PC-3 (cell line): ENCODE results near the gene ADAMTSL5. TPM values are rescaled to one million over a fixed set of nuclear protein-coding genes. Genes with fewer than 3 reads are reported as not detected.

Experiments used
- ATAC-seq: fragments of 200-7000 bp; cut with Tn5 transposase; 2 replicates; pipeline ENCODE4 v1.9.1; 2020; ENCODE audit warnings: mild to moderate bottlenecking, moderate library complexity
- Bru-seq: library from RNA; stranded (reverse); fragments of 400-500 nt; gene quantifications from one replicate; lab custom pipeline; 2021; lab: Mats Ljungman, UMichigan
- BruChase-seq, 2 experiments: library from RNA; stranded (reverse); fragments of 400-500 nt; gene quantifications; one replicate each; lab custom pipeline; 2021; lab: Mats Ljungman, UMichigan
- BruUV-seq: library from RNA; stranded (reverse); fragments of 400-500 nt; replicated peaks from 2 replicates; lab custom pipeline; 2021; lab: Mats Ljungman, UMichigan
- CTCF ChIA-PET: fragments of 300-600 bp; sonication (Branson Sonifier 250); formaldehyde crosslinking; loops from one replicate; lab custom pipeline; 2022; ENCODE audit warnings: antibody characterized with exemption; lab: Charles Lee
- POLR2A ChIA-PET: fragments of 300-600 bp; sonication (Branson Sonifier 250); formaldehyde crosslinking; loops from one replicate; lab custom pipeline; 2022; ENCODE audit warnings: antibody characterized with exemption; ENCODE audit not compliant: unreplicated experiment; lab: Charles Lee
- DNase-seq: peaks from one replicate; pipeline ENCODE4 v3.0.0-alpha.2; 2015
- H2AFZ ChIP-seq: fragments of 300-600 bp; sonication (generic); 2 replicates; pipeline ENCODE4 v1.6.0; 2016; ENCODE audit warnings: antibody characterized with exemption, low read length
- H3F3A ChIP-seq: fragments of 300-600 bp; sonication (generic); one replicate; pipeline ENCODE4 v1.6.0; 2017; ENCODE audit warnings: antibody characterized with exemption, low read length, control low read depth, mild to moderate bottlenecking; ENCODE audit not compliant: unreplicated experiment
- H3K27ac ChIP-seq: fragments of 300-600 bp; sonication (generic); 2 replicates; pipeline ENCODE4 v1.5.1; 2016; ENCODE audit warnings: mild to moderate bottlenecking, low read length
- H3K27me3 ChIP-seq: fragments of 300-600 bp; sonication (generic); 2 replicates; pipeline ENCODE4 v1.6.1; 2016; ENCODE audit warnings: low read length, mixed read lengths
- H3K36me3 ChIP-seq: fragments of 300-600 bp; sonication (generic); 2 replicates; pipeline ENCODE4 v1.6.1; 2016; ENCODE audit warnings: low read depth, mixed run types, low read length, mixed read lengths
- H3K4me1 ChIP-seq: fragments of 300-600 bp; sonication (generic); 2 replicates; pipeline ENCODE4 v1.5.1; 2016; ENCODE audit warnings: low read length; ENCODE audit not compliant: insufficient read depth
- H3K4me2 ChIP-seq: fragments of 300-600 bp; sonication (generic); 2 replicates; pipeline ENCODE4 v1.6.0; 2016; ENCODE audit warnings: low read length
- H3K4me3 ChIP-seq: fragments of 300-600 bp; sonication (generic); 2 replicates; pipeline ENCODE4 v1.5.1; 2016; ENCODE audit warnings: mild to moderate bottlenecking, low read length, mixed read lengths
- H3K79me2 ChIP-seq: fragments of 300-600 bp; sonication (generic); 2 replicates; pipeline ENCODE4 v1.6.1; 2017; ENCODE audit warnings: low read length, mixed read lengths
- H3K9ac ChIP-seq: fragments of 300-600 bp; sonication (generic); 2 replicates; pipeline ENCODE4 v1.6.0; 2016; ENCODE audit warnings: mild to moderate bottlenecking, low read length
- H3K9me2 ChIP-seq: fragments of 300-600 bp; sonication (generic); replicated peaks from 2 replicates; pipeline ENCODE4 v1.6.1; 2016; ENCODE audit warnings: mixed run types, low read length, mixed read lengths
- H3K9me3 ChIP-seq: fragments of 300-600 bp; sonication (generic); 2 replicates; pipeline ENCODE4 v1.6.1; 2016; ENCODE audit warnings: low read length, mixed read lengths
- H4K20me1 ChIP-seq: fragments of 300-600 bp; sonication (generic); 2 replicates; pipeline ENCODE4 v1.6.1; 2016; ENCODE audit warnings: low read length, mixed read lengths
- EZH2 ChIP-seq: fragments of 300-600 bp; sonication (generic); IDR thresholded peaks from one replicate; pipeline ENCODE4 v1.6.1; 2017; ENCODE audit warnings: antibody characterized with exemption, mild to moderate bottlenecking, low read length; ENCODE audit not compliant: unreplicated experiment
- EZH2phosphoT487 ChIP-seq: fragments of 300-600 bp; sonication (generic); IDR thresholded peaks from 2 replicates; pipeline ENCODE4 v1.6.1; 2018; ENCODE audit warnings: mild to moderate bottlenecking, antibody characterized with exemption, low read length, borderline replicate concordance
- intact Hi-C: fragments of 100-400 bp; cut with micrococcal nuclease; formaldehyde crosslinking; loops from 2 replicates; pipeline ENCODE4 v1.9.0; 2023
- long read RNA-seq: library from polyadenylated mRNA; unstranded; transcript quantifications from one replicate; pipeline ENCODE4 v2.0.0, GENCODE V29; 2021; ENCODE audit not compliant: unreplicated experiment
- total RNA-seq: library from RNA; depleted of rRNA; stranded (reverse); fragments of >200 nt; gene quantifications from 2 replicates; pipeline ENCODE4 v1.2.3, GENCODE V29; 2014; rRNA removed
- TF ChIP-seq, protein P1 (sequence below): fragments of 300-600 bp; sonication (generic); conservative IDR thresholded peaks from 2 replicates; pipeline ENCODE4 v1.5.1; 2017; ENCODE audit warnings: antibody characterized with exemption, low read depth, mild to moderate bottlenecking, low read length

The ADAMTSL5 gene, protein sequence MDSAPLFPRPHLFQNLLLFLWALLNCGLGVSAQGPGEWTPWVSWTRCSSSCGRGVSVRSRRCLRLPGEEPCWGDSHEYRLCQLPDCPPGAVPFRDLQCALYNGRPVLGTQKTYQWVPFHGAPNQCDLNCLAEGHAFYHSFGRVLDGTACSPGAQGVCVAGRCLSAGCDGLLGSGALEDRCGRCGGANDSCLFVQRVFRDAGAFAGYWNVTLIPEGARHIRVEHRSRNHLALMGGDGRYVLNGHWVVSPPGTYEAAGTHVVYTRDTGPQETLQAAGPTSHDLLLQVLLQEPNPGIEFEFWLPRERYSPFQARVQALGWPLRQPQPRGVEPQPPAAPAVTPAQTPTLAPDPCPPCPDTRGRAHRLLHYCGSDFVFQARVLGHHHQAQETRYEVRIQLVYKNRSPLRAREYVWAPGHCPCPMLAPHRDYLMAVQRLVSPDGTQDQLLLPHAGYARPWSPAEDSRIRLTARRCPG
- total RNA-seq = 1.7 and 5.0 TPM in 2 replicates
- percentile 49 among the genes with signal in this experiment for Bru-seq, nascent RNA
- percentile 53 among the genes with signal in this experiment for BruChase-seq, experiment 1, labeled RNA remaining after a 6-hour chase
- BruChase-seq, experiment 2, labeled RNA remaining after a 2-hour chase = percentile 46 among the genes with signal in this experiment
- long read RNA-seq, partial matches to known transcripts = 7 of 18 reads
- long read RNA-seq, other reads (novel, unspliced or antisense) = 11 of 18 reads

DNA sequence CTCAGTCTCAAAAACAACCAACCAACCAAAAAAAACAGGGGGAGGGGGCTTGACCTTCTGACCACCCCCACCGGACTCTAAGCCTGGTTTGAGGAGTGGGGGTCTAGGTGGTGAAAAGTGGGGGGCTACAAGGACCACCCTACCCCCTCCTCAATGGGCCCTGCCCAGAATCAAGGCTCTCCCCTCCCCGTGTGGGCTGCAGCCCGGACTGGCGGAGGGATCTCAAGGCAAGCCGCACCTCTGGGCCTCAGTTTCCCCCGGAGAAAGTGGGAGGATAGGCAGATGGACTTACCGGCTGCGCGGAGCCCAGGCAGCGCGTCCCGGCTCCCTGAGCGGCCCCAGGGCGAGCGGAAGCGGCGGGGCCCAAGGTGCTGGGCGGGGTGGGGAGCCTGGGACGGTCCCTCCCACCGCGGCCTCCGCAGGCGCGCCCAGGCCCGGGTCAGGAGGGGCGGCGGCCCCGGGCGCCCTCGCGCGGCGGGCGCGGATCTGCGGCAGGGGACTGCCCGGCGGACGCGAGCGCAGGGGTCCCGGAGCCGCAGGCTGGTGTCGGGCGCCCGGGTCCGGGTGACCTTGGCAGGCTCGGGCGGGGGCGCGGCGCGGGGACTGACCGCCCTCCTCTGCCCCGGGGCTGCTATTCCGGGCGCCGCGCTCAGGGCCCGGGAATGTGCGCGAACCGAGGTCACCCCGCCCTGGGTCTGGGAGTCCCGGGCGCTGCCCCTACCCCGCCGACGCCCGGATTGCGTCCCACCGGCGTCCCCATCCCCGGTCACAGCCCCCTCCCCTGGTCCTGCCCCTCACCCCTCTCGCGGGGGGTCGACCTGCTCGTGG lies at the start of gene ADAMTSL5:
ADAMTSL5 (minus strand) TSS at position 349 of the 828 bp plus-strand sequence. CDS start 2,076 bp downstream, outside the sequence.
- Histone ChIP-seq H3K9me3 (no peaks in the 10 kb centered on the region), H3K9me2 (no peaks in the 10 kb centered on the region), H3K27ac (no peak within 1 kb of the TSS), H2AFZ (peak within 1 kb of the TSS; percentile 30; the same call in 1 of the 2 replicates), H3K27me3 (no peaks in the 10 kb centered on the region), H3K4me1 (peaks cover 3% of the 10 kb centered on the region; the same call in 1 of the 2 replicates), H3K9ac (peak within 1 kb of the TSS; percentile 52), H3K4me2 (peak within 1 kb of the TSS; percentile 85), H3K36me3 (no peaks in the 10 kb centered on the region), H3K4me3 (peak within 1 kb of the TSS; percentile 70), H3K79me2 (peaks cover 3% of the 10 kb centered on the region; the same call in 1 of the 2 replicates), H4K20me1 (no peaks in the 10 kb centered on the region), H3F3A (no peaks in the 10 kb centered on the region)
- intact Hi-C loops = no loop called here
- CTCF ChIA-PET = no interaction called here
- peak; percentile 59 for DNase-seq
- ATAC-seq = peak; percentile 78
- POLR2A ChIA-PET = no interaction called here
- TF ChIP-seq, protein P1, sequence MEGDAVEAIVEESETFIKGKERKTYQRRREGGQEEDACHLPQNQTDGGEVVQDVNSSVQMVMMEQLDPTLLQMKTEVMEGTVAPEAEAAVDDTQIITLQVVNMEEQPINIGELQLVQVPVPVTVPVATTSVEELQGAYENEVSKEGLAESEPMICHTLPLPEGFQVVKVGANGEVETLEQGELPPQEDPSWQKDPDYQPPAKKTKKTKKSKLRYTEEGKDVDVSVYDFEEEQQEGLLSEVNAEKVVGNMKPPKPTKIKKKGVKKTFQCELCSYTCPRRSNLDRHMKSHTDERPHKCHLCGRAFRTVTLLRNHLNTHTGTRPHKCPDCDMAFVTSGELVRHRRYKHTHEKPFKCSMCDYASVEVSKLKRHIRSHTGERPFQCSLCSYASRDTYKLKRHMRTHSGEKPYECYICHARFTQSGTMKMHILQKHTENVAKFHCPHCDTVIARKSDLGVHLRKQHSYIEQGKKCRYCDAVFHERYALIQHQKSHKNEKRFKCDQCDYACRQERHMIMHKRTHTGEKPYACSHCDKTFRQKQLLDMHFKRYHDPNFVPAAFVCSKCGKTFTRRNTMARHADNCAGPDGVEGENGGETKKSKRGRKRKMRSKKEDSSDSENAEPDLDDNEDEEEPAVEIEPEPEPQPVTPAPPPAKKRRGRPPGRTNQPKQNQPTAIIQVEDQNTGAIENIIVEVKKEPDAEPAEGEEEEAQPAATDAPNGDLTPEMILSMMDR = no peak
- TF ChIP-seq EZH2phosphoT487 (no peak), EZH2 (no peak)
- no TSS peak for BruUV-seq

DNA sequence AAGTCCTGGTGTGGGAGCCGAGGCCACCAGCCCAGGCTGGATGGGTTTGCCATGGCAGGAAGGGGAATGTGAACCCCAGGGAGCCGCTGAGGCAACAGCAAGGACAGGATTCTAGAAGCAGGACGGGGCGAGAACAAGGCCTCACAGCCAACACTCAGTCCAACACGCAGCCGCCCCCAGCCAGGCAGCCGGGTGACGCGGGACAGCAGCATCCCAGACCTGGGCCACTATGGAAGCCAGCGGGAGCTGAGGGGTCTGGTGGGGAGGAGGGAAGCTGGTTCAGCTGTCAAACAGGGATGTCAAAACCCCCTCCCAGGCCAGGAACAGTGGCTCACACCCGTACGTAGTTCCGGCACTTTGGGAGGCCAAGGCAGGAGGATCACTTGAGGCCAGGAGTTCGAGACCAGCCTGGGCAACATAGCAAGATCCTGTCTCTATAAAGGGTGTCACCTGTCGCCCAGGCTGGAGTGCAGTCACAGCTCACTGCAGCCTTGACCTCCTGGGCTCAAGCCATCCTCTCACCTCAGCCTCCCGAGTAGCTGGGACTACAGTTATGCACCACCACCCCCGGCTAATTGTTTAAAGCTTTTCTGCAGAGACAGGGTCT lies 48.5 kb upstream of the ADAMTSL5 start:
- ATAC-seq = no peak
- H3K4me3 ChIP-seq = no peak overlapping the region
- H3K9me2 ChIP-seq = no peaks in the 10 kb centered on the region
- H3K4me2 ChIP-seq = no peak overlapping the region
- intact Hi-C loops = no loop called here
- no peak overlapping the region for H3K9ac ChIP-seq
- H3K36me3 ChIP-seq = no peaks in the 10 kb centered on the region
- CTCF ChIA-PET = no interaction called here
- H2AFZ ChIP-seq = no peak overlapping the region
- H3K27ac ChIP-seq = no peak overlapping the region
- H3K79me2 ChIP-seq = peaks cover 17% of the 10 kb centered on the region
- TF ChIP-seq, protein P1 = no peak
- TF ChIP-seq EZH2phosphoT487 (no peak), EZH2 (no peak)
- H3K4me1 ChIP-seq = no peaks in the 10 kb centered on the region
- no peaks in the 10 kb centered on the region for H3F3A ChIP-seq
- DNase-seq = no peak
- no peaks in the 10 kb centered on the region for H3K27me3 ChIP-seq
- no peaks in the 10 kb centered on the region for H3K9me3 ChIP-seq
- BruUV-seq = no TSS peak
- POLR2A ChIA-PET = no interaction called here
- no peaks in the 10 kb centered on the region; the same call in 1 of the 2 replicates for H4K20me1 ChIP-seq
